Fibroblast of skin of left biceps (primary cell): ENCODE measurements around the gene AGO1.
"Not testable (repeated sequence)": the region's sequence is repeated elsewhere in the genome, so short reads cannot be mapped to it uniquely, and the experiment has no call there.

ENCODE experiments used
- DNase-seq, 2 experiments: peaks; one replicate each; pipeline ENCODE4 v3.0.0-alpha.2; 2013; ENCODE audit warnings: low read depth in 2 of 2

Gene AGO1

GRCh38 chr1:35972631-35973030 lies 89.6 kb downstream of the AGO1 start:
- not testable (repeated sequence) for DNase-seq

- DNase-seq: no peak
Observed at GRCh38 chr1:35980090-35980489, 97.1 kb downstream of the AGO1 start.
